RWPE1 (cell line): Measurements from ENCODE around the gene CHRM4.
"Not testable (repeated sequence)": the region's sequence is repeated elsewhere in the genome, so short reads cannot be mapped to it uniquely, and the experiment has no call there.

ENCODE experiments used
- CTCF ChIA-PET: fragments of 350-600 bp; sonication (Branson Sonifier 250); formaldehyde crosslinking; extraction: SDS; loops from one replicate; lab custom pipeline; 2021; lab: Yijun Ruan, JAX
- POLR2A ChIA-PET: fragments of 400-600 bp; formaldehyde crosslinking; extraction: SDS; loops from one replicate; lab custom pipeline; 2020; ENCODE audit warnings: antibody characterized with exemption; ENCODE audit not compliant: low non-redundant PET; lab: Yijun Ruan, JAX
- DNase-seq: peaks from one replicate; pipeline ENCODE4 v3.0.0; 2012; ENCODE audit warnings: low spot score
- H3K27ac ChIP-seq: fragments of 450-650 bp; 2 replicates; pipeline ENCODE4 v1.5.1; 2017
- TF ChIP-seq, protein P1 (sequence below): fragments of 450-650 bp; conservative IDR thresholded peaks from 2 replicates; pipeline ENCODE4 v1.5.1; 2017; ENCODE audit warnings: low read depth, mild to moderate bottlenecking

Gene CHRM4

DNA sequence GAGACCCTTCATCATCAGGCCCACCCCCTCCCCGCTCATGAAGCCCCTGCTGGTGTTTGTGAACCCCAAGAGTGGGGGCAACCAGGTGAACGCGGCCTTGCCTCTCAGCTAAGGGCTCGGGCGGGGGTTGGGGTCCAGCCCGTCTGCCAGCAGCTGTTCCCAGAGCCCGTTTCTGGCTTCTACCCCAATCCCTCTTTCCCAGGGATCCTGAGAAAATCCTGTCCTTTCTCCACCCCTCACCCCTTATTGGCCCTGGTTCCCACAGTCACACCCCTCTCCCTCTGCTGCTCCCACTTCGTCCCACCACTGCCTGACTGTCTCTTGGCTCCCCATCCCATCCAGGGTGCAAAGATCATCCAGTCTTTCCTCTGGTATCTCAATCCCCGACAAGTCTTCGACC is 19.5 kb downstream of the CHRM4 start:
- DNase-seq, result no peak
- peak overlapping the region; percentile 0 for H3K27ac ChIP-seq
- POLR2A ChIA-PET, result no interaction called here
- CTCF ChIA-PET, result interaction anchor here (0.7 to 1.3 kb wide), 3 partner anchors 9 to 20 kb away, joined by 4 read pairs; partner anchors contain the start of gene CHRM4
- TF ChIP-seq, protein P1, sequence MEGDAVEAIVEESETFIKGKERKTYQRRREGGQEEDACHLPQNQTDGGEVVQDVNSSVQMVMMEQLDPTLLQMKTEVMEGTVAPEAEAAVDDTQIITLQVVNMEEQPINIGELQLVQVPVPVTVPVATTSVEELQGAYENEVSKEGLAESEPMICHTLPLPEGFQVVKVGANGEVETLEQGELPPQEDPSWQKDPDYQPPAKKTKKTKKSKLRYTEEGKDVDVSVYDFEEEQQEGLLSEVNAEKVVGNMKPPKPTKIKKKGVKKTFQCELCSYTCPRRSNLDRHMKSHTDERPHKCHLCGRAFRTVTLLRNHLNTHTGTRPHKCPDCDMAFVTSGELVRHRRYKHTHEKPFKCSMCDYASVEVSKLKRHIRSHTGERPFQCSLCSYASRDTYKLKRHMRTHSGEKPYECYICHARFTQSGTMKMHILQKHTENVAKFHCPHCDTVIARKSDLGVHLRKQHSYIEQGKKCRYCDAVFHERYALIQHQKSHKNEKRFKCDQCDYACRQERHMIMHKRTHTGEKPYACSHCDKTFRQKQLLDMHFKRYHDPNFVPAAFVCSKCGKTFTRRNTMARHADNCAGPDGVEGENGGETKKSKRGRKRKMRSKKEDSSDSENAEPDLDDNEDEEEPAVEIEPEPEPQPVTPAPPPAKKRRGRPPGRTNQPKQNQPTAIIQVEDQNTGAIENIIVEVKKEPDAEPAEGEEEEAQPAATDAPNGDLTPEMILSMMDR, result no peak

DNA sequence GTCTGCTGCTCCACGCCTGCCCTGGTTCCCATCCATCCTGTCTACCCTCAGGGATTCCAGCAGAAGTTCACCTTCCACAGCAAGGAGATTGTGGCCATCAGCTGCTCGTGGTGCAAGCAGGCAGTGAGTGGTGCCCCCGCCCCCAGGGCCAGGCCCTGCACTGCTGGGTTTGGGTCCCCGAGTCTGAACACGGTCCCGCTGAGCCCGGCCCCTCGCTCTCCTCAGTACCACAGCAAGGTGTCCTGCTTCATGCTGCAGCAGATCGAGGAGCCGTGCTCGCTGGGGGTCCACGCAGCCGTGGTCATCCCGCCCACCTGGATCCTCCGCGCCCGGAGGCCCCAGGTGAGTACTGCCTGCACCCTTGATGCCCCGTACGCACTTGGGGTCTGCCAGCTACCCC is 20.3 kb downstream of the CHRM4 start:
- peak overlapping the region; percentile 85 for H3K27ac ChIP-seq
- DNase-seq, POLR2A ChIA-PET: not testable (repeated sequence)
- CTCF ChIA-PET, result interaction anchor here (0.6 to 1.3 kb wide), 3 partner anchors 12 to 20 kb away, joined by 4 to 5 read pairs (median 4); partner anchors contain the start of gene CHRM4

DNA sequence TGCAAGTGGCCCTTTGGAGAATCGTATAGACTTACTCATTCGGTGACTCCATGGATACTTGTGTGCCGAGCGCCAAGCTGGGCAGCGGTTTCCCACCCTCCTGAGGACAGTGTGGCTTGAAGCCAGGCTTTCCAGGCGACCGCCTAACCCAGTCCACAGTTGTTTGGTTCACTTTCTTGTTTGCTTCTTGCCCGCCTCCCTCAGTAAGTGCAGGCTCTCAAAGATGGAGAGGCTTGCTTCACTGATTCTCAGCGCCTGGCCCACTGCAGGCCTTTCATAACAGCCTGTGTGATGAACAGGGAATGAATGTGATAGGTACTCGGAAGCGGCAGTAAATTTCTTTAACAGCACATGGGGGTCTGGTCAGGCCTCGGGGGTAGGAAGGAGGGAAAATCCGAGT is 21.3 kb downstream of the CHRM4 start:
- POLR2A ChIA-PET, result no interaction called here
- no peak for DNase-seq
- CTCF ChIA-PET, result interaction anchor here (0.5 kb wide), 1 partner anchor 567 kb away, joined by 3 read pairs; no protein-coding TSS in a partner anchor
- TF ChIP-seq, protein P1, result no peak
- peak overlapping the region; percentile 85 for H3K27ac ChIP-seq

DNA sequence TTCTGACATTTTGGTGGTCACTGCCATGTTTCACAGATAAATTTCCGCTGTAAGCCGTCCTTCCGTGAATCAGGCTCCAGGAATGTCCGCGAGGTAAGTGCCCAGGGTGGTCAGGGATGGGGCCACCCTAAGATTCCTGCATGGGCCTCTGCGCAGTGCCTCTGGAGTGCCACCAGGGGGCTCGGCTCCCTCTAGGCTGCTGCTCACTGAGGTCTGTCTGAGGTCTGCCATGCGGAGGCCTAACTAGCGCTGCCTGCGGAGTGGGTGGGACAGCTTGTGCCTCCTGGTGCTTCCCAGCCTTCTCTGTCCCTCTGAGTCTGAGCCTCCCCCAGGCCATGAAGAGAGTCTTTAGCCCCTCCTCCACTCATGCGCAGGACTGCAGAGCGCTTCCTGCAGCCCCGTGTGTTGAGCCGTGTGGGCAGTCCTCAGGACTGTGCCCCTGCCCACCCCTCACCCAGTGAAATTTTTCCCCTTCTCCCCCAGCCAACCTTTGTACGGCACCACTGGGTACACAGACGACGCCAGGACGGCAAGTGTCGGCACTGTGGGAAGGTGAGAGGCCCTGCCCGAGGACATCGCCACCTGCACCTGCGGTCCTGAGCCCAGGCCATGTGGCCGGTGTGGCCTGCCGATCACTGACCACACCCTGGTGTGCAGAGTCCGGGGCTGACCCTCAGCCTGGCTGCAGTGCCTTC is 22.0 kb downstream of the CHRM4 start:
- CTCF ChIA-PET, result interaction anchor here (0.7 kb wide), 1 partner anchor 44 kb away, joined by 3 read pairs; no protein-coding TSS in a partner anchor
- H3K27ac ChIP-seq, result peak overlapping the region; percentile 85
- DNase-seq, result peak; percentile 55
- POLR2A ChIA-PET, result no interaction called here
- TF ChIP-seq, protein P1, result peak; percentile 91

DNA sequence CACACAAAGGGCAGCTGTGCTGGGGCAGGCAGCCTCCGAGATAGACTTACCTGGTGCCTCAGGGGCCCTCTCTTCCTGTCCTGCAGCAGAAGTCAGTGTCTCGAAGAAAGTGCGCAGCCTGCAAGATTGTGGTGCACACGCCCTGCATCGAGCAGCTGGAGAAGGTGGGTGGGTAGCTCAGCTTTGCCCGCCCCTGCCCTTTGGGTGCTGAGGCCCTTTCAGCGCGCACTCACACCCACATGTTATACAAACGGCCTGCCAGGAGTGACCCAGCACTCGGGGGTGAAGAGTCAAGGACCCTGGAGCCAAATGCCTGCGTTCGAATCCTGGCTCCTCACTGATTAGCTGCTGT is 23.7 kb downstream of the CHRM4 start:
- ChIA-PET POLR2A (no interaction called here), CTCF (interaction anchor here (0.7 to 2.1 kb wide), 5 partner anchors 10 to 140 kb away, joined by 3 to 11 read pairs (median 4); partner anchors contain the start of gene CHRM4)
- TF ChIP-seq, protein P1, result peak; percentile 48; the same call in 1 of the 2 replicates
- DNase-seq, result no peak
- H3K27ac ChIP-seq, result peak overlapping the region; percentile 85

DNA sequence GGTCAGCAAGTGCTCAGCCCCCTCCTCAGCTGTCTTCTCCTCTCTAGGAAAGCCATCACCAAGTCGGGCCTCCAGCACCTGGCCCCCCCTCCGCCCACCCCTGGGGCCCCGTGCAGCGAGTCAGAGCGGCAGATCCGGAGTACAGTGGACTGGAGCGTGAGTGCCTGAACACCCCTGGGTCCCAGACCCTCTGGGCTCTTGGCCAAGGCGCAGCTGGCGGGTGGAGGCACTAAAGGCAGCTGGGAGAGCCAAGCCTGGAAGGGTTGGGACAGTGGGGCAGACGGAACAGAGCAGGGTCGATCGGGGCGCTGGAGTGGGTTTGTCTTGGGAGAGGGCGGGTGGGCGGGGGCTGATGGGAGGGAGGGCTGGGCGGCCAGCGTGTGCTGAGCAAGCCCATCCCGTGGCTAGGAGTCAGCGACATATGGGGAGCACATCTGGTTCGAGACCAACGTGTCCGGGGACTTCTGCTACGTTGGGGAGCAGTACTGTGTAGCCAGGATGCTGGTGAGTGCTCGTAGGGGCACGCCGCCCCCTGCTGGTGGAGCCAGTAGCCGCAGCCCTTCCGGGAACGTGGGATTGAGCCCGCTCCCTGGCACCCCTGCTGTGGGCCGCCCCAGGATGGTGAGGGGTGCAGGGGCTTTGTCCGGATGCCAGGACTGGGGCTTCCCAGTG is 24.2 kb downstream of the CHRM4 start:
- TF ChIP-seq, protein P1, result peak; percentile 77
- ChIA-PET POLR2A (no interaction called here), CTCF (interaction anchor here (0.7 to 2.1 kb wide), 5 partner anchors 11 to 141 kb away, joined by 3 to 11 read pairs (median 4); no protein-coding TSS in a partner anchor)
- DNase-seq, result no peak
- H3K27ac ChIP-seq, result peak overlapping the region; percentile 85
